Activated CD4-positive, alpha-beta T cell treated with anti-CD3 and anti-CD28 coated beads for 48 hours (primary cell): ENCODE results near the gene LRFN2.

Experiments used
- DNase-seq: peaks from one replicate; pipeline ENCODE4 v3.0.0-alpha.2; 2020

The LRFN2 gene

DNA sequence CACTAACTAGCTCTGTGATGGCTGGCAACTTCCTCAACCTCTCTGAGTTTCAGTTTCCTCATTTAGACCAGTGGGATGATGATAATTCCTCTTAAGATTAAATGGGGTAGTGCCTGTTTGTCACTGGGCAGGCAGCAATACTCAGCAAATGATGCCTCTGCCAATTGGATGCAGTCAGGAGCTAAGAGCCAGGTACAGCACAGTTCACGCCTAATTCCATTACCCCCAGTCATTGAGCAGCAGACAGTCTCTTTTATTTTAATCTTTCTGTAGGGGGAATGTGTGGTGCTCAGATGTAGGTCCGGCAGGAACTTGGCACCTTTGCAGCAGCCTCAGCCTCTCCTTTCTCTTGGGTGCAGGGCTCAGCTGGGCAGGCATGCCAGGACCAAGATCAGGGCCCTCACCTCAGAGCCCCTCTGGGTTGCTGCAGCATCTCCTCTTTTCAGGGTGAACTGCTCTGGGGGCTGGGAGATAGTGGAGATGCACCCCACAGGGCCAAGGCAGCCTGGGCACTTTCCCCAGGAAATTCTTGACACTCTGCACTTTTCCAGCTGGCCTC lies 243.8 kb downstream of the LRFN2 start:
- DNase-seq, result no peak

DNA sequence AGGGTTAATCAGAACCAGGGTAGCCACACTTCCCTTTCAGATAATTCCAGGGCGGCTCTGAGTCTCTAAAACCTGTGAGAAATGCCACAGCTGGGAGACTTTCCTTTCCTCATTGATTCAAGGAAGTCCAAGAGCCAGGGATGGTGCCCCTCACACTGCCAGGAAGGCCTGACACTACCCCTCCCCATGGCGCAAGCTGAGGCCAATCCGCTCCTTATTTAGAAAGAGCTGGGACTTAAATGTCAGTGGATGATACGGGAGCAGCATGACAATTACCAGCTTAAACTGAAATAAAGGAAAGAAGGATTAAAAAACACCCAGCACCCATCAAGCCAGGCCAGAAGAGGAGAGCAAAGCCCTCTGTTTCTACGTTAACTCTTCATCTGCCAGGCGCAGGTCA lies 244.4 kb downstream of the LRFN2 start:
- DNase-seq, result no peak

DNA sequence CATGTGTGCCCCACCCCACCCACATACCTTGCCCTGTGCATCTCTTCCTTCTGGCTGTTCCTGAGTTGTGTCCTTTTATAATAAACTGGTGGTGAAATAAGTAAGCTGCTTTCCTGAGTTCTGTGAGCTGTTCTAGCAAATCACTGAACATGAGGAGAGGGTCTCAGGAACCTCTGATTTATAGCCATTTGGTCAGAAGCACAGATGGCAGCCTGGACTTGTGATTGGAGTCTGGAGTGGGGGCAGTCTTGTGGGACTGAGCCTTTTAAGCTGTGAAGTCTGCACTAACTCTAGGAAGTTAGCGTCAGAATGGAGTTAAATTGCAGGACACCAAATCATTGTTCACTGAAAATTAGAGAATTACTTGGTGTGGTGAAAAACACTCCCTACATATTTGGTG lies 245.4 kb downstream of the LRFN2 start:
- no peak for DNase-seq
